GM12878 (cell line): ENCODE data around the gene TFF2. TPM values are rescaled to one million over a fixed set of nuclear protein-coding genes. Genes with fewer than 3 reads are reported as not detected.

ENCODE experiments used
- ATAC-seq: fragments of 200-7000 bp; cut with Tn5 transposase; 3 replicates; pipeline ENCODE4 v1.9.1; 2020; ENCODE audit warnings: mild to moderate bottlenecking, moderate library complexity
- BruUV-seq: library from RNA; stranded (reverse); fragments of 400-500 nt; replicated peaks from 2 replicates; lab custom pipeline; 2021; lab: Mats Ljungman, UMichigan
- CTCF ChIA-PET: fragments of 300-600 bp; sonication (Branson Sonifier 250); formaldehyde crosslinking; extraction: SDS; loops from one replicate; lab custom pipeline; 2021; ENCODE audit warnings: inconsistent platforms; lab: Yijun Ruan, JAX
- POLR2A ChIA-PET: fragments of 350-600 bp; formaldehyde crosslinking; extraction: SDS; loops from one replicate; lab custom pipeline; 2021; ENCODE audit warnings: inconsistent platforms; lab: Charles Lee
- RAD21 ChIA-PET: fragments of 300-600 bp; sonication (Branson Sonifier 250); formaldehyde crosslinking; loops from one replicate; lab custom pipeline; 2023; ENCODE audit warnings: antibody characterized with exemption; ENCODE audit not compliant: unreplicated experiment; lab: Charles Lee
- SMC1A ChIA-PET: fragments of 300-600 bp; sonication (Branson Sonifier 250); formaldehyde crosslinking; loops from one replicate; lab custom pipeline; 2023; ENCODE audit not compliant: unreplicated experiment, uncharacterized antibody; lab: Charles Lee
- DNase-seq: peaks from one replicate; pipeline ENCODE4 v3.0.0-alpha.2; 2011; ENCODE audit warnings: low read depth, low spot score
- FAIRE-seq: peaks from 3 replicates; lab custom pipeline; 2011; peaks lifted over from hg19 to GRCh38; lab: Jason Lieb, UNC
- H2AFZ ChIP-seq: 2 replicates; pipeline ENCODE4 v1.6.0; 2011; ENCODE audit warnings: low read depth, low read length, control low read depth; ENCODE audit not compliant: control insufficient read depth
- H3K27ac ChIP-seq: 2 replicates; pipeline ENCODE4 v1.5.1; 2011; ENCODE audit warnings: control low read depth; ENCODE audit not compliant: control insufficient read depth, insufficient read depth
- H3K27me3 ChIP-seq, 2 experiments: replicated peaks in 1 of 2; 2 replicates each; pipeline versions ENCODE4 v1.6.0 to v1.6.1; 2011; ENCODE audit warnings: low read length in 1 of 2; ENCODE audit not compliant: control insufficient read depth in 2 of 2, insufficient read depth in 2 of 2
- H3K36me3 ChIP-seq, 2 experiments: 2 replicates each; pipeline ENCODE4 v1.5.1; 2011; ENCODE audit warnings: low read length in 1 of 2; ENCODE audit not compliant: control insufficient read depth in 2 of 2, insufficient read depth in 2 of 2
- H3K4me1 ChIP-seq: 2 replicates; pipeline ENCODE4 v1.6.1; 2011; ENCODE audit warnings: mild to moderate bottlenecking, low read length, moderate library complexity, mixed read lengths; ENCODE audit not compliant: control insufficient read depth, insufficient read depth
- H3K4me2 ChIP-seq: 2 replicates; pipeline ENCODE4 v1.6.0; 2011; ENCODE audit warnings: control low read depth; ENCODE audit not compliant: control insufficient read depth, insufficient read depth
- H3K4me3 ChIP-seq: fragments of 200-600 bp; sonication (generic); 2 replicates; pipeline ENCODE4 v1.5.1; 2016
- H3K79me2 ChIP-seq: 2 replicates; pipeline ENCODE4 v1.6.0; 2011; ENCODE audit warnings: low read length; ENCODE audit not compliant: control insufficient read depth, insufficient read depth
- H3K9ac ChIP-seq: 2 replicates; pipeline ENCODE4 v1.8.0; 2011; ENCODE audit warnings: low read length, control low read depth, mixed read lengths; ENCODE audit not compliant: control insufficient read depth, insufficient read depth
- H3K9me3 ChIP-seq: replicated peaks from 3 replicates; pipeline ENCODE4 v1.5.1; 2011; ENCODE audit warnings: mild to moderate bottlenecking, low read length; ENCODE audit not compliant: control insufficient read depth, insufficient read depth
- H4K20me1 ChIP-seq: 2 replicates; pipeline ENCODE4 v1.6.0; 2011; ENCODE audit not compliant: control insufficient read depth, insufficient read depth
- CBFB ChIP-seq: IDR thresholded peaks from 2 replicates; pipeline ENCODE4 v1.6.1; 2016; ENCODE audit warnings: antibody characterized with exemption, low read depth
- CHD2 ChIP-seq: IDR thresholded peaks from 2 replicates; pipeline ENCODE4 v1.6.1; 2011; ENCODE audit warnings: low read depth, low read length, improper control_type of control experiment, borderline replicate concordance
- NFYA ChIP-seq: IDR thresholded peaks from 2 replicates; pipeline ENCODE4 v1.6.1; 2011; ENCODE audit warnings: low read depth, mild to moderate bottlenecking, low read length, improper control_type of control experiment, borderline replicate concordance
- PAX5 ChIP-seq: IDR thresholded peaks from 2 replicates; pipeline ENCODE4 v1.6.1; 2011; ENCODE audit warnings: low read depth, low read length, borderline replicate concordance
- POU2F2 ChIP-seq: IDR thresholded peaks from 3 replicates; pipeline ENCODE4 v1.6.1; 2011; ENCODE audit warnings: low read depth, mild to moderate bottlenecking, low read length, borderline replicate concordance
- RAD21 ChIP-seq: IDR thresholded peaks from 2 replicates; pipeline ENCODE4 v1.6.1; 2011; ENCODE audit warnings: mild to moderate bottlenecking, low read depth, low read length, moderate library complexity; ENCODE audit not compliant: insufficient read depth
- RB1 ChIP-seq: fragments of 450-650 bp; formaldehyde crosslinking; IDR thresholded peaks from 2 replicates; pipeline ENCODE4 v1.6.1; 2017; ENCODE audit warnings: mild to moderate bottlenecking, borderline replicate concordance
- RUNX3 ChIP-seq: IDR thresholded peaks from 2 replicates; pipeline ENCODE4 v1.6.1; 2012; ENCODE audit warnings: low read length, inconsistent platforms
- SIN3A ChIP-seq: IDR thresholded peaks from 2 replicates; pipeline ENCODE4 v1.6.1; 2012; ENCODE audit warnings: low read depth, low read length, improper control_type of control experiment
- SMC3 ChIP-seq: IDR thresholded peaks from 2 replicates; pipeline ENCODE4 v1.6.1; 2011; ENCODE audit warnings: low read length, improper control_type of control experiment, borderline replicate concordance
- STAT1 ChIP-seq: fragments of 450-650 bp; conservative IDR thresholded peaks from 2 replicates; pipeline ENCODE4 v1.6.1; 2014; ENCODE audit warnings: antibody characterized with exemption, mild to moderate bottlenecking
- TBL1XR1 ChIP-seq: IDR thresholded peaks from 2 replicates; pipeline ENCODE4 v1.6.1; 2012; ENCODE audit warnings: low read depth, low read length, improper control_type of control experiment
- TCF12 ChIP-seq: IDR thresholded peaks from 2 replicates; pipeline ENCODE4 v1.6.1; 2011; ENCODE audit warnings: low read depth, mild to moderate bottlenecking, low read length
- TCF3 ChIP-seq: IDR thresholded peaks from 2 replicates; pipeline ENCODE4 v1.6.1; 2012; ENCODE audit warnings: low read depth, mild to moderate bottlenecking, low read length, borderline replicate concordance; ENCODE audit not compliant: insufficient read depth
- YY1 ChIP-seq: IDR thresholded peaks from 2 replicates; pipeline ENCODE4 v1.6.1; 2011; ENCODE audit warnings: low read depth, mild to moderate bottlenecking, low read length
- ZNF274 ChIP-seq: IDR thresholded peaks from one replicate; pipeline ENCODE4 v1.8.0; 2011; ENCODE audit not compliant: insufficient read length, insufficient read depth
- WGBS: methylation state at CpG from one replicate; pipeline ENCODE4 v1.1.6; 2016; ENCODE audit warnings: low lambda C conversion rate; ENCODE audit not compliant: insufficient replicate concordance, insufficient coverage; ENCODE audit errors: missing lambda C conversion rate; 5-methylcytosine and 5-hydroxymethylcytosine counted together
- in situ Hi-C: fragments of 300-500 bp; cut with MboI; formaldehyde crosslinking; loops from 9 replicates; pipeline ENCODE4 v1.14.3; 2018; ENCODE audit warnings: mixed read lengths
- intact Hi-C: fragments of 100-400 bp; cut with micrococcal nuclease; formaldehyde crosslinking; loops from one replicate; pipeline ENCODE4 v1.14.2; 2022; ENCODE audit not compliant: unreplicated experiment
- polyA plus RNA-seq, 11 experiments: library from polyadenylated mRNA; depleted of rRNA in 4 of 11; unstranded in 6 of 11; stranded (reverse) in 5 of 11; fragments of >200 nt; fragmentation: Nextera tagmentation in 4 of 11; fragmentation: Illumina TruSeq in 1 of 11; extraction: Ambion mirVana in 4 of 11; extraction: Trizol in 1 of 11; gene quantifications; 1 replicate in 1 of 11; 2 replicates in 10 of 11; pipeline versions ENCODE4 v1.2.1 to v1.2.3, GENCODE V29; 2011 to 2016; ENCODE audit warnings: inconsistent platforms in 2 of 11, missing spikeins in 2 of 11, low read depth in 1 of 11
- total RNA-seq, 4 experiments: library from RNA; depleted of rRNA in 3 of 4; stranded (reverse); fragments of >200 nt in 3 of 4; fragmentation: Illumina TruSeq in 1 of 4; extraction: Trizol in 1 of 4; gene quantifications; 2 replicates each; pipeline versions ENCODE4 v1.2.1 to v1.2.3, GENCODE V29; 2013 to 2021
- TF ChIP-seq, protein P1 (sequence below), 3 experiments: IDR thresholded peaks in 2 of 3; conservative IDR thresholded peaks in 1 of 3; 2 replicates each; pipeline ENCODE4 v1.5.1; 2011; ENCODE audit warnings: low read depth in 3 of 3, low read length in 3 of 3, mild to moderate bottlenecking in 3 of 3, control low read depth in 2 of 3, moderate library complexity in 2 of 3, inconsistent platforms in 1 of 3, mixed read lengths in 1 of 3; ENCODE audit not compliant: control insufficient read depth in 2 of 3, insufficient read depth in 1 of 3; ENCODE audit errors: extremely low read depth in 1 of 3

TFF2 gene
- total and polyA plus RNA-seq, 10 of the 15 experiments (the other 5 are each of a cell fraction or from before 2014, with no cell fraction given) = 0.56 TPM; not detected in 9

DNA sequence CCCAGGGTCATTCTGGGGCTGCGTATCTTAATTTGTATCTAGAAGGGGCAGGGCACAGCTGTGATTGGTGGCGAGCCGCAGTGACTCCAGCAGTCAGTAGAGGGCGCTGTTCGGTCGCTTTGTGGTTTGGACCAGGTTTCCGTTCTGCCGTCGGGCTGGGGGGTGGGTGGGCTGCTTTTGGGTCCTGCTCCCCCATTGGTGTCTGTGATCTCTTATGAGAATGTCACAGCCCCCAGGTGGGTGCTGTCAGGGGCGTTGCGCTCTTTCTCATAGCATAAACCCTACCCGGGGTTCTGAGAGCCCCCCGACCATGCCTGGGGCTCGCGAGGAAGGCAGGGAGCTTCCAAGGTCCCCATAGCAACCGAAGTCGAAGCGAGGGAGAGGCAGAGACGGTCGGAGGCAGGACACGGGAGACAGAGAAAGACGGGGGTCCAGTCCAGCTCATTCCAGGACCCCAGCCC, 41.0 kb downstream of the TFF2 start:
- no peak overlapping the region for H3K9ac ChIP-seq
- POLR2A ChIA-PET = interaction anchor here (1.4 kb wide), 1 partner anchor 115 kb away, joined by 4 read pairs; no protein-coding TSS in a partner anchor
- no peaks in the 10 kb centered on the region for H3K27me3 ChIP-seq
- RAD21 ChIA-PET = interaction anchor here (0.6 to 3.1 kb wide), 35 partner anchors 10 to 571 kb away, joined by 3 to 45 read pairs (median 5); partner anchors contain the start of gene RSPH1
- no peak for TF ChIP-seq NFYA
- TF ChIP-seq POU2F2 = peak; percentile 42; the same call in 1 of the 3 replicates
- no peak for TF ChIP-seq STAT1
- peak; percentile 68; the same call in 1 of the 2 replicates for TF ChIP-seq TCF12
- no peak for TF ChIP-seq ZNF274
- no peak for TF ChIP-seq TBL1XR1
- peak; percentile 90 for TF ChIP-seq RAD21
- TF ChIP-seq CBFB = peak; percentile 37; the same call in 1 of the 2 replicates
- no peak for TF ChIP-seq PAX5
- TF ChIP-seq RB1 = no peak
- 0 out of 2 replicates have a peak, but pooled peaks have one; percentile 28 for TF ChIP-seq CHD2
- peak; percentile 46; the same call in 1 of the 2 replicates for TF ChIP-seq YY1
- TF ChIP-seq RUNX3 = peak; percentile 89
- TF ChIP-seq, protein P1, sequence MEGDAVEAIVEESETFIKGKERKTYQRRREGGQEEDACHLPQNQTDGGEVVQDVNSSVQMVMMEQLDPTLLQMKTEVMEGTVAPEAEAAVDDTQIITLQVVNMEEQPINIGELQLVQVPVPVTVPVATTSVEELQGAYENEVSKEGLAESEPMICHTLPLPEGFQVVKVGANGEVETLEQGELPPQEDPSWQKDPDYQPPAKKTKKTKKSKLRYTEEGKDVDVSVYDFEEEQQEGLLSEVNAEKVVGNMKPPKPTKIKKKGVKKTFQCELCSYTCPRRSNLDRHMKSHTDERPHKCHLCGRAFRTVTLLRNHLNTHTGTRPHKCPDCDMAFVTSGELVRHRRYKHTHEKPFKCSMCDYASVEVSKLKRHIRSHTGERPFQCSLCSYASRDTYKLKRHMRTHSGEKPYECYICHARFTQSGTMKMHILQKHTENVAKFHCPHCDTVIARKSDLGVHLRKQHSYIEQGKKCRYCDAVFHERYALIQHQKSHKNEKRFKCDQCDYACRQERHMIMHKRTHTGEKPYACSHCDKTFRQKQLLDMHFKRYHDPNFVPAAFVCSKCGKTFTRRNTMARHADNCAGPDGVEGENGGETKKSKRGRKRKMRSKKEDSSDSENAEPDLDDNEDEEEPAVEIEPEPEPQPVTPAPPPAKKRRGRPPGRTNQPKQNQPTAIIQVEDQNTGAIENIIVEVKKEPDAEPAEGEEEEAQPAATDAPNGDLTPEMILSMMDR (IDR thresholded peaks at IDR 0.05 in 2 of 3, conservative IDR thresholded peaks at IDR 0.05 in 1 of 3; ENCODE audit: control insufficient read depth in 2 of 3, extremely low read depth in 1 of 3, insufficient read depth in 1 of 3, low read depth in 3 of 3, low read length in 3 of 3) = peak; percentile 77 to 92 (median 90)
- TF ChIP-seq SMC3 = peak; percentile 83
- peak; percentile 59; the same call in 1 of the 2 replicates for TF ChIP-seq TCF3
- TF ChIP-seq SIN3A = 0 out of 2 replicates have a peak, but pooled peaks have one; percentile 23
- H3K27ac ChIP-seq = no peak overlapping the region
- 13% methylated on average over 22 of the region's 22 CpGs for WGBS
- H3K4me3 ChIP-seq = no peak overlapping the region
- H2AFZ ChIP-seq = peak overlapping the region; percentile 43; the same call in 1 of the 2 replicates
- H4K20me1 ChIP-seq = no peaks in the 10 kb centered on the region
- SMC1A ChIA-PET = interaction anchor here (0.6 to 4.1 kb wide), 27 partner anchors 9 to 229 kb away, joined by 3 to 28 read pairs (median 5); no protein-coding TSS in a partner anchor
- H3K9me3 ChIP-seq = no peaks in the 10 kb centered on the region
- DNase-seq = no peak
- FAIRE-seq = no peak
- in situ Hi-C loops (loop anchor here (5.0 kb wide), 2 partner anchors 138 to 228 kb away; no protein-coding TSS in a partner anchor), intact Hi-C loops (loop anchor here (1.0 kb wide), 1 partner anchor 228 kb away; no protein-coding TSS in a partner anchor)
- H3K4me1 ChIP-seq = no peaks in the 10 kb centered on the region
- no peaks in the 10 kb centered on the region for H3K79me2 ChIP-seq
- H3K4me2 ChIP-seq = no peak overlapping the region
- no peaks in the 10 kb centered on the region for H3K36me3 ChIP-seq
- CTCF ChIA-PET = interaction anchor here (0.6 to 4.8 kb wide), 49 partner anchors 8 to 584 kb away, joined by 3 to 68 read pairs (median 5); partner anchors contain the start of gene TFF1
- peak; percentile 86 for ATAC-seq
- BruUV-seq = no TSS peak
